Type B pancreatic cell (in vitro differentiated cells): ENCODE results near the gene CDC7. TPM values are rescaled to one million over a fixed set of nuclear protein-coding genes. Genes with fewer than 3 reads are reported as not detected.
A peak's percentile ranks its signal among the peaks of the same experiment; 100 is the strongest.

ENCODE experiments used
- DNase-seq: peaks from one replicate; pipeline ENCODE4 v3.0.0; 2021; ENCODE audit warnings: mixed read lengths; ENCODE audit not compliant: unreplicated experiment; ENCODE audit errors: extremely low spot score
- H3K27ac Mint-ChIP-seq: 2 replicates; pipeline ENCODE4 v1.8.0; 2021; ENCODE audit warnings: mild to moderate bottlenecking, mixed read lengths
- H3K27me3 Mint-ChIP-seq: 2 replicates; pipeline ENCODE4 v1.8.0; 2021; ENCODE audit warnings: mixed read lengths
- H3K36me3 Mint-ChIP-seq: 2 replicates; pipeline ENCODE4 v1.8.0; 2021; ENCODE audit warnings: mixed read lengths
- H3K4me1 Mint-ChIP-seq: one replicate; pipeline ENCODE4 v1.8.0; 2021; ENCODE audit warnings: mixed read lengths; ENCODE audit not compliant: unreplicated experiment
- H3K4me3 Mint-ChIP-seq: 2 replicates; pipeline ENCODE4 v1.8.0; 2021; ENCODE audit warnings: mild to moderate bottlenecking, mixed read lengths
- H3K9me3 Mint-ChIP-seq: 2 replicates; pipeline ENCODE4 v1.8.0; 2021; ENCODE audit warnings: mixed read lengths
- CTCF ChIP-seq: fragments of 200-600 bp; sonication (generic); conservative IDR thresholded peaks from 2 replicates; pipeline ENCODE4 v1.5.0; 2021; ENCODE audit warnings: antibody characterized with exemption, mild to moderate bottlenecking
- total RNA-seq: library from RNA; stranded (reverse); gene quantifications from 2 replicates; pipeline ENCODE4 v1.2.1, GENCODE V29; 2021; ENCODE audit warnings: low replicate concordance

Gene CDC7
- total RNA-seq, 1 donor from 2014 or later, result 29.7 TPM

DNA sequence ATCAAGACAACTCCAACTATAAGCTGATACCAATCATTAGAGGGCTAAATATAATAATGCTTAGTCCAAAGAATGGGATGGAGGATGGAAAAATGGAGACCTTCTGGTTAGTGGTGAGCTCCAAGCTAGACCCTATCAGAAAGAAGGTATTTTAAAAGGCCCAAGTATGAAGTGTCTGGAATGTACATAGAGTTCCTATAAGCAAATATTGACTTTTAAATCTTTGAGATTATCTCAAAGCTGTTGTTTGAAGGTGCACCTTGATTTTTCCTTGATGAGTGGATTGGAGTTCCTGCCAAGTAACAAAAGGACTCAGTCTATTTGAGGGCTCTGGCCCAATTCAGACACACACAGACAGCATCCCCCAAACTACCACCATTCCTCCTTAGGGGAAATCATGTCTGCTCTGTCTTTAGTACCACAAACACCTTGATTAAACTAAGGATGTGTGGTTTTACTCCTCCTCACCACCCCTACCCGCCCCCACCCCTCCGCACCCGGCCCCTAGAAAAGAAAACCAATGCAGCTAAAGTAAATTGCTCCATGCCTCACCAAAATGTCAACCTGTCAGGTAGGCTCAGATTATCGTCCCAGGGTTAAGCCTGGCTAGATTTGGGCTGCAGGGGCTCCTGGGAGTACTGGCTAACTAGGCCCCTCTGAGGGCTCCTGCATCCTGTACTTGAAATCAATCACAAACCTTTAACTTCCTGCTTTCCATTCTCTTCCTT is 59.4 kb downstream of the CDC7 start:
- DNase-seq, result no peak
- Mint-ChIP-seq H3K27ac (no peak overlapping the region), H3K4me3 (no peak overlapping the region), H3K4me1 (peaks cover 24% of the 10 kb centered on the region), H3K27me3 (no peaks in the 10 kb centered on the region), H3K36me3 (no peaks in the 10 kb centered on the region), H3K9me3 (peaks cover 4% of the 10 kb centered on the region)
- no peak for TF ChIP-seq CTCF

- Mint-ChIP-seq H3K4me1 (peaks cover 16% of the 10 kb centered on the region), H3K9me3 (peaks cover 8% of the 10 kb centered on the region), H3K27me3 (no peaks in the 10 kb centered on the region), H3K4me3 (no peak overlapping the region), H3K36me3 (no peaks in the 10 kb centered on the region), H3K27ac (peak overlapping the region; percentile 19)
- no peak for TF ChIP-seq CTCF
- DNase-seq, result no peak
Observed at GRCh38 chr1:91564888-91565701, 64.4 kb downstream of the CDC7 start.

DNA sequence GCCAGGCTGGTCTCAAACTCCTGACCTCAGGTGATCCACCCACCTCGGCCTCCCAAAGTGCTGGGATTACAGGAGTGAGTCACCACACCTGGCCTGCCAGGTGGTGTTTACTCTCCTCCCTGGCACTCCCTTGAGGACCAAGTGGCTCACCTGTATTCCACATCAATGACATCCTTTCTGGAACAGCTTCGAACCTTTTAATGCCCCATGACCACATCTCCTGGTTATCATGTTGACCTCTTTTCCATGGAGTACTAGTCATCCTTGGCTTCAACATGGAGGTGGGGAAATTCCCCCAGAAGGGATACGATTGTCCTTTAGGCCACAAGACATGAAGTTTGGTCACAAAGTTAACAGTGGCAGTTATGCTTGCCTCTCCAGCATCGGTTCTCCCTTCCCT is 66.9 kb downstream of the CDC7 start:
- Mint-ChIP-seq H3K9me3 (peaks cover 8% of the 10 kb centered on the region), H3K27me3 (no peaks in the 10 kb centered on the region), H3K4me1 (peaks cover 12% of the 10 kb centered on the region), H3K27ac (no peak overlapping the region), H3K4me3 (no peak overlapping the region), H3K36me3 (no peaks in the 10 kb centered on the region)
- no peak for DNase-seq
- TF ChIP-seq CTCF, result no peak

- no peak overlapping the region for H3K27ac Mint-ChIP-seq
- TF ChIP-seq CTCF, result no peak
- peaks cover 9% of the 10 kb centered on the region for H3K9me3 Mint-ChIP-seq
- H3K4me3 Mint-ChIP-seq, result no peak overlapping the region
- H3K27me3 Mint-ChIP-seq, result no peaks in the 10 kb centered on the region
- DNase-seq, result no peak
- H3K4me1 Mint-ChIP-seq, result peaks cover 12% of the 10 kb centered on the region
- no peaks in the 10 kb centered on the region for H3K36me3 Mint-ChIP-seq
Observed at GRCh38 chr1:91568261-91568660, 67.6 kb downstream of the CDC7 start.

- no peak for DNase-seq
Observed at GRCh38 chr1:91569411-91570119, 68.9 kb downstream of the CDC7 start.

More at GRCh38 chr1:91569411-91570119, 68.9 kb downstream of the CDC7 start:
- H3K4me3 Mint-ChIP-seq, result no peak overlapping the region
- TF ChIP-seq CTCF, result no peak
- no peaks in the 10 kb centered on the region for H3K36me3 Mint-ChIP-seq
- no peaks in the 10 kb centered on the region for H3K27me3 Mint-ChIP-seq
- peaks cover 8% of the 10 kb centered on the region for H3K9me3 Mint-ChIP-seq
- no peak overlapping the region for H3K27ac Mint-ChIP-seq
- peaks cover 13% of the 10 kb centered on the region for H3K4me1 Mint-ChIP-seq
